GM12878 (cell line): ENCODE data around the gene G3BP1. TPM values are rescaled to one million over a fixed set of nuclear protein-coding genes. Genes with fewer than 3 reads are reported as not detected.

ENCODE experiments used
- EED ChIP-seq: sonication (generic); IDR thresholded peaks from 2 replicates; pipeline ENCODE4 v1.6.1; 2016; ENCODE audit warnings: antibody characterized with exemption, low read depth
- EGR1 ChIP-seq, 2 experiments: IDR thresholded peaks; 1 replicate in 1 of 2; 2 replicates in 1 of 2; pipeline ENCODE4 v1.6.1; 2011 to 2012; ENCODE audit warnings: low read depth in 2 of 2, low read length in 2 of 2, borderline replicate concordance in 1 of 2, mild to moderate bottlenecking in 1 of 2, moderate library complexity in 1 of 2
- ETV6 ChIP-seq, 2 experiments: fragments of 450-650 bp in 1 of 2; IDR thresholded peaks in 1 of 2; conservative IDR thresholded peaks in 1 of 2; 2 replicates each; pipeline ENCODE4 v1.6.1; 2014; ENCODE audit warnings: antibody characterized with exemption in 1 of 2, borderline replicate concordance in 1 of 2, low read depth in 1 of 2, mild to moderate bottlenecking in 1 of 2, moderate library complexity in 1 of 2
- HDAC6 ChIP-seq: fragments of 200-600 bp; sonication (generic); IDR thresholded peaks from one replicate; pipeline ENCODE4 v1.8.0; 2017; ENCODE audit warnings: antibody characterized with exemption; ENCODE audit not compliant: unreplicated experiment
- IKZF2 ChIP-seq, 2 experiments: fragments of 450-650 bp; IDR thresholded peaks; 2 replicates each; pipeline ENCODE4 v1.6.1; 2017; ENCODE audit warnings: mild to moderate bottlenecking in 2 of 2, moderate library complexity in 2 of 2
- JUNB ChIP-seq: IDR thresholded peaks from 2 replicates; pipeline ENCODE4 v1.6.1; 2016; ENCODE audit warnings: antibody characterized with exemption, mild to moderate bottlenecking
- LARP7 ChIP-seq: fragments of 450-650 bp; IDR thresholded peaks from 2 replicates; pipeline ENCODE4 v1.6.1; 2017; ENCODE audit warnings: mild to moderate bottlenecking
- MTA3 ChIP-seq: IDR thresholded peaks from 2 replicates; pipeline ENCODE4 v1.6.1; 2012; ENCODE audit warnings: low read length, inconsistent platforms, borderline replicate concordance
- PAX5 ChIP-seq: IDR thresholded peaks from 2 replicates; pipeline ENCODE4 v1.6.1; 2011; ENCODE audit warnings: low read depth, low read length, borderline replicate concordance
- PKNOX1 ChIP-seq: fragments of 450-650 bp; IDR thresholded peaks from 2 replicates; pipeline ENCODE4 v1.6.1; 2016; ENCODE audit warnings: mild to moderate bottlenecking
- POLR2AphosphoS5 ChIP-seq: IDR thresholded peaks from 2 replicates; pipeline ENCODE4 v1.6.1; 2011; ENCODE audit warnings: mild to moderate bottlenecking, low read length, inconsistent platforms
- RBBP5 ChIP-seq: fragments of 200-600 bp; sonication (generic); conservative IDR thresholded peaks from 2 replicates; pipeline ENCODE4 v1.6.1; 2016
- RCOR1 ChIP-seq: conservative IDR thresholded peaks from 2 replicates; pipeline ENCODE4 v1.6.1; 2012; ENCODE audit warnings: low read depth, low read length, improper control_type of control experiment
- SMC3 ChIP-seq: IDR thresholded peaks from 2 replicates; pipeline ENCODE4 v1.6.1; 2011; ENCODE audit warnings: low read length, improper control_type of control experiment, borderline replicate concordance
- SREBF1 ChIP-seq: IDR thresholded peaks from 2 replicates; pipeline ENCODE4 v1.6.1; 2012; ENCODE audit warnings: mild to moderate bottlenecking, low read length
- SUPT20H ChIP-seq: IDR thresholded peaks from 2 replicates; pipeline ENCODE4 v1.6.1; 2011; ENCODE audit warnings: low read depth, mild to moderate bottlenecking, low read length, moderate library complexity, borderline replicate concordance; ENCODE audit not compliant: control insufficient read depth
- ZNF217 ChIP-seq: fragments of 450-650 bp; IDR thresholded peaks from 2 replicates; pipeline ENCODE4 v1.6.1; 2017; ENCODE audit warnings: antibody characterized with exemption, mild to moderate bottlenecking
- polyA plus RNA-seq, 11 experiments: library from polyadenylated mRNA; depleted of rRNA in 4 of 11; unstranded in 6 of 11; stranded (reverse) in 5 of 11; fragments of >200 nt; fragmentation: Nextera tagmentation in 4 of 11; fragmentation: Illumina TruSeq in 1 of 11; extraction: Ambion mirVana in 4 of 11; extraction: Trizol in 1 of 11; gene quantifications; 1 replicate in 1 of 11; 2 replicates in 10 of 11; pipeline versions ENCODE4 v1.2.1 to v1.2.3, GENCODE V29; 2011 to 2016; ENCODE audit warnings: inconsistent platforms in 2 of 11, missing spikeins in 2 of 11, low read depth in 1 of 11
- total RNA-seq, 4 experiments: library from RNA; depleted of rRNA in 3 of 4; stranded (reverse); fragments of >200 nt in 3 of 4; fragmentation: Illumina TruSeq in 1 of 4; extraction: Trizol in 1 of 4; gene quantifications; 2 replicates each; pipeline versions ENCODE4 v1.2.1 to v1.2.3, GENCODE V29; 2013 to 2021
- TF ChIP-seq, protein P1 (sequence below): fragments of 450-650 bp; conservative IDR thresholded peaks from 2 replicates; pipeline ENCODE4 v1.6.1; 2017; ENCODE audit warnings: mild to moderate bottlenecking, moderate library complexity
- TF ChIP-seq, protein P2 (sequence below): fragments of 450-650 bp; IDR thresholded peaks from 2 replicates; pipeline ENCODE4 v1.6.1; 2017; ENCODE audit warnings: mild to moderate bottlenecking
- TF ChIP-seq, protein P3 (sequence below): fragments of 450-650 bp; formaldehyde crosslinking; IDR thresholded peaks from 2 replicates; pipeline ENCODE4 v1.4.0; 2022; ENCODE audit warnings: mild to moderate bottlenecking, moderate library complexity
- TF ChIP-seq, protein P4 (sequence below): IDR thresholded peaks from 2 replicates; pipeline ENCODE4 v1.6.1; 2011; ENCODE audit warnings: low read depth, low read length, improper control_type of control experiment, borderline replicate concordance

Gene G3BP1
- total and polyA plus RNA-seq, 10 of the 15 experiments (the other 5 are each of a cell fraction or from before 2014, with no cell fraction given), result 49.7 to 438 (median 148) TPM

- TF ChIP-seq LARP7 (peak; percentile 88; the same call in 1 of the 2 replicates), EGR1 (IDR thresholded peaks at IDR 0.05; ENCODE audit: borderline replicate concordance in 1 of 2, low read depth in 2 of 2, low read length in 2 of 2) (peak in 1 of 2 experiments; percentile 51; a peak in 1 of 3 replicates), ETV6 (conservative IDR thresholded peaks at IDR 0.05 in 1 of 2, IDR thresholded peaks at IDR 0.05 in 1 of 2; ENCODE audit: borderline replicate concordance in 1 of 2, low read depth in 1 of 2) (no peak), ZNF217 (no peak), IKZF2 (IDR thresholded peaks at IDR 0.05) (no peak), SMC3 (no peak), RCOR1 (no peak), POLR2AphosphoS5 (no peak; the same call in 1 of the 2 replicates), JUNB (no peak), MTA3 (no peak), PKNOX1 (no peak), HDAC6 (no peak), EED (no peak; the same call in 1 of the 2 replicates), SREBF1 (no peak), SUPT20H (no peak), PAX5 (no peak), RBBP5 (no peak)
- TF ChIP-seq, protein P1, sequence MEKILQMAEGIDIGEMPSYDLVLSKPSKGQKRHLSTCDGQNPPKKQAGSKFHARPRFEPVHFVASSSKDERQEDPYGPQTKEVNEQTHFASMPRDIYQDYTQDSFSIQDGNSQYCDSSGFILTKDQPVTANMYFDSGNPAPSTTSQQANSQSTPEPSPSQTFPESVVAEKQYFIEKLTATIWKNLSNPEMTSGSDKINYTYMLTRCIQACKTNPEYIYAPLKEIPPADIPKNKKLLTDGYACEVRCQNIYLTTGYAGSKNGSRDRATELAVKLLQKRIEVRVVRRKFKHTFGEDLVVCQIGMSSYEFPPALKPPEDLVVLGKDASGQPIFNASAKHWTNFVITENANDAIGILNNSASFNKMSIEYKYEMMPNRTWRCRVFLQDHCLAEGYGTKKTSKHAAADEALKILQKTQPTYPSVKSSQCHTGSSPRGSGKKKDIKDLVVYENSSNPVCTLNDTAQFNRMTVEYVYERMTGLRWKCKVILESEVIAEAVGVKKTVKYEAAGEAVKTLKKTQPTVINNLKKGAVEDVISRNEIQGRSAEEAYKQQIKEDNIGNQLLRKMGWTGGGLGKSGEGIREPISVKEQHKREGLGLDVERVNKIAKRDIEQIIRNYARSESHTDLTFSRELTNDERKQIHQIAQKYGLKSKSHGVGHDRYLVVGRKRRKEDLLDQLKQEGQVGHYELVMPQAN, result peak; percentile 60
- TF ChIP-seq, protein P2, sequence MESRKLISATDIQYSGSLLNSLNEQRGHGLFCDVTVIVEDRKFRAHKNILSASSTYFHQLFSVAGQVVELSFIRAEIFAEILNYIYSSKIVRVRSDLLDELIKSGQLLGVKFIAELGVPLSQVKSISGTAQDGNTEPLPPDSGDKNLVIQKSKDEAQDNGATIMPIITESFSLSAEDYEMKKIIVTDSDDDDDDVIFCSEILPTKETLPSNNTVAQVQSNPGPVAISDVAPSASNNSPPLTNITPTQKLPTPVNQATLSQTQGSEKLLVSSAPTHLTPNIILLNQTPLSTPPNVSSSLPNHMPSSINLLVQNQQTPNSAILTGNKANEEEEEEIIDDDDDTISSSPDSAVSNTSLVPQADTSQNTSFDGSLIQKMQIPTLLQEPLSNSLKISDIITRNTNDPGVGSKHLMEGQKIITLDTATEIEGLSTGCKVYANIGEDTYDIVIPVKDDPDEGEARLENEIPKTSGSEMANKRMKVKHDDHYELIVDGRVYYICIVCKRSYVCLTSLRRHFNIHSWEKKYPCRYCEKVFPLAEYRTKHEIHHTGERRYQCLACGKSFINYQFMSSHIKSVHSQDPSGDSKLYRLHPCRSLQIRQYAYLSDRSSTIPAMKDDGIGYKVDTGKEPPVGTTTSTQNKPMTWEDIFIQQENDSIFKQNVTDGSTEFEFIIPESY, result no peak
- TF ChIP-seq, protein P3, sequence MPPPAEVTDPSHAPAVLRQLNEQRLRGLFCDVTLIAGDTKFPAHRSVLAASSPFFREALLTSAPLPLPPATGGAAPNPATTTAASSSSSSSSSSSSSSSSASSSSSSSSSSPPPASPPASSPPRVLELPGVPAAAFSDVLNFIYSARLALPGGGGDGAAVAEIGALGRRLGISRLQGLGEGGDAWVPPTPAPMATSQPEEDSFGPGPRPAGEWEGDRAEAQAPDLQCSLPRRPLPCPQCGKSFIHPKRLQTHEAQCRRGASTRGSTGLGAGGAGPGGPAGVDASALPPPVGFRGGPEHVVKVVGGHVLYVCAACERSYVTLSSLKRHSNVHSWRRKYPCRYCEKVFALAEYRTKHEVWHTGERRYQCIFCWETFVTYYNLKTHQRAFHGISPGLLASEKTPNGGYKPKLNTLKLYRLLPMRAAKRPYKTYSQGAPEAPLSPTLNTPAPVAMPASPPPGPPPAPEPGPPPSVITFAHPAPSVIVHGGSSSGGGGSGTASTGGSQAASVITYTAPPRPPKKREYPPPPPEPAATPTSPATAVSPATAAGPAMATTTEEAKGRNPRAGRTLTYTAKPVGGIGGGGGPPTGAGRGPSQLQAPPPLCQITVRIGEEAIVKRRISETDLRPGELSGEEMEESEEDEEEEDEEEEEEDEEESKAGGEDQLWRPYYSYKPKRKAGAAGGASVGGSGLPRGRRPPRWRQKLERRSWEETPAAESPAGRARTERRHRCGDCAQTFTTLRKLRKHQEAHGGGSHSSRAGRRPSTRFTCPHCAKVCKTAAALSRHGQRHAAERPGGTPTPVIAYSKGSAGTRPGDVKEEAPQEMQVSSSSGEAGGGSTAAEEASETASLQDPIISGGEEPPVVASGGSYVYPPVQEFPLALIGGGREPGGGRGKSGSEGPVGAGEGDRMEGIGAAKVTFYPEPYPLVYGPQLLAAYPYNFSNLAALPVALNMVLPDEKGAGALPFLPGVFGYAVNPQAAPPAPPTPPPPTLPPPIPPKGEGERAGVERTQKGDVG (CRISPR knock-in tag), result no peak
- TF ChIP-seq, protein P4, sequence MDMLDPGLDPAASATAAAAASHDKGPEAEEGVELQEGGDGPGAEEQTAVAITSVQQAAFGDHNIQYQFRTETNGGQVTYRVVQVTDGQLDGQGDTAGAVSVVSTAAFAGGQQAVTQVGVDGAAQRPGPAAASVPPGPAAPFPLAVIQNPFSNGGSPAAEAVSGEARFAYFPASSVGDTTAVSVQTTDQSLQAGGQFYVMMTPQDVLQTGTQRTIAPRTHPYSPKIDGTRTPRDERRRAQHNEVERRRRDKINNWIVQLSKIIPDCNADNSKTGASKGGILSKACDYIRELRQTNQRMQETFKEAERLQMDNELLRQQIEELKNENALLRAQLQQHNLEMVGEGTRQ, result no peak
Observed at GRCh38 chr5:151772029-151772845, 483 bp downstream of the G3BP1 start (continued).
